K562 (cell line): ENCODE results near the gene RYR1. TPM values are rescaled to one million over a fixed set of nuclear protein-coding genes. Genes with fewer than 3 reads are reported as not detected.
A peak's percentile ranks its signal among the peaks of the same experiment; 100 is the strongest.

Experiments used
- CEBPB ChIP-seq: fragments of 450-650 bp; IDR thresholded peaks from 2 replicates; pipeline ENCODE4 v1.6.1; 2016; ENCODE audit warnings: missing genetic modification characterization, missing compliant biosample characterization
- POLR3G ChIP-seq: IDR thresholded peaks from 2 replicates; pipeline ENCODE4 v1.6.1; 2011; ENCODE audit not compliant: insufficient read length, insufficient replicate concordance; ENCODE audit errors: extremely low read depth
- RAD51 ChIP-seq: fragments of 450-650 bp; IDR thresholded peaks from 2 replicates; pipeline ENCODE4 v1.7.1; 2016; ENCODE audit warnings: low read depth, mild to moderate bottlenecking, borderline replicate concordance
- RBM15 ChIP-seq: fragments of 200-400 bp; formaldehyde crosslinking; IDR thresholded peaks from 2 replicates; pipeline ENCODE4 v1.6.1; 2018; ENCODE audit warnings: mild to moderate bottlenecking, low read length, moderate library complexity; ENCODE audit not compliant: insufficient read depth
- RBM22 ChIP-seq: fragments of 200-400 bp; formaldehyde crosslinking; IDR thresholded peaks from 2 replicates; pipeline ENCODE4 v1.6.1; 2018; ENCODE audit warnings: low read length, low read depth; ENCODE audit not compliant: poor library complexity, severe bottlenecking
- SAFB2 ChIP-seq: fragments of 200-400 bp; formaldehyde crosslinking; IDR thresholded peaks from 2 replicates; pipeline ENCODE4 v1.6.1; 2018; ENCODE audit warnings: borderline replicate concordance, low read length, low read depth, moderate library complexity; ENCODE audit not compliant: severe bottlenecking
- SAP30 ChIP-seq: fragments of 200-600 bp; sonication (generic); IDR thresholded peaks from 2 replicates; pipeline ENCODE4 v1.6.1; 2012; ENCODE audit warnings: borderline replicate concordance, low read depth, mild to moderate bottlenecking, moderate library complexity, low read length, control low read depth, inconsistent platforms; ENCODE audit not compliant: insufficient read depth, poor library complexity, severe bottlenecking
- SIRT6 ChIP-seq: IDR thresholded peaks from one replicate; pipeline ENCODE4 v1.6.1; 2012; ENCODE audit warnings: low read depth, mild to moderate bottlenecking, control low read depth, inconsistent platforms, low read length, moderate library complexity
- TOE1 ChIP-seq, 2 experiments: fragments of 450-650 bp in 1 of 2; sonication (generic) in 1 of 2; formaldehyde crosslinking in 1 of 2; IDR thresholded peaks; 2 replicates each; pipeline versions ENCODE4 v1.7.1 to v1.8.0; 2016 to 2022; ENCODE audit warnings: borderline replicate concordance in 2 of 2, mild to moderate bottlenecking in 2 of 2, antibody characterized with exemption in 1 of 2, inconsistent platforms in 1 of 2, low read depth in 1 of 2, missing genetic modification reagents in 1 of 2, moderate library complexity in 1 of 2
- ZC3H4 ChIP-seq: sonication (generic); formaldehyde crosslinking; IDR thresholded peaks from 2 replicates; pipeline ENCODE4 v1.9.0; 2021; ENCODE audit warnings: missing genetic modification reagents, borderline replicate concordance
- ZNF212 ChIP-seq: fragments of 450-650 bp; formaldehyde crosslinking; IDR thresholded peaks from 2 replicates; pipeline ENCODE4 v1.4.0; 2020; ENCODE audit warnings: mild to moderate bottlenecking
- ZNF444 ChIP-seq: fragments of 250-450 bp; sonication (Bioruptor Pico); IDR thresholded peaks from 2 replicates; pipeline ENCODE4 v1.4.0; 2020; ENCODE audit warnings: mild to moderate bottlenecking, moderate library complexity
- ZNF644 ChIP-seq: fragments of 200-800 bp; sonication (Bioruptor generic); IDR thresholded peaks from 2 replicates; pipeline ENCODE4 v1.6.1; 2016; ENCODE audit warnings: low read depth, missing genetic modification characterization, missing compliant biosample characterization
- polyA plus RNA-seq, 8 experiments: library from polyadenylated mRNA; depleted of rRNA in 4 of 8; stranded (reverse) in 5 of 8; unstranded in 3 of 8; fragments of >200 nt; fragmentation: Nextera tagmentation in 2 of 8; fragmentation: Illumina TruSeq in 1 of 8; extraction: Ambion mirVana in 2 of 8; extraction: Trizol in 1 of 8; gene quantifications; 2 replicates each; pipeline versions ENCODE4 v1.2.1 to v1.2.3, GENCODE V29; 2011 to 2014; ENCODE audit warnings: inconsistent platforms in 1 of 8, missing spikeins in 1 of 8
- total RNA-seq, 7 experiments: library from RNA; depleted of rRNA in 6 of 7; stranded (reverse); fragments of >200 nt in 6 of 7; fragmentation: Illumina TruSeq in 2 of 7; extraction: Trizol in 2 of 7; gene quantifications; 2 replicates each; pipeline versions ENCODE4 v1.2.1 to v1.2.3, GENCODE V29; 2011 to 2021; ENCODE audit warnings: low replicate concordance in 1 of 7
- TF ChIP-seq, protein P1 (sequence below): fragments of 250-450 bp; sonication (Bioruptor Pico); IDR thresholded peaks from 2 replicates; pipeline ENCODE4 v1.8.0; 2021; ENCODE audit warnings: moderate library complexity, mild to moderate bottlenecking, inconsistent platforms
- TF ChIP-seq, protein P2 (sequence below): fragments of 450-650 bp; IDR thresholded peaks from 2 replicates; pipeline ENCODE4 v1.6.1; 2016; ENCODE audit warnings: low read depth

RYR1 gene
- total and polyA plus RNA-seq, 9 of the 15 experiments (the other 6 are each of a cell fraction or from before 2014, with no cell fraction given) = 0.11 to 7.4 (median 3.7) TPM

DNA sequence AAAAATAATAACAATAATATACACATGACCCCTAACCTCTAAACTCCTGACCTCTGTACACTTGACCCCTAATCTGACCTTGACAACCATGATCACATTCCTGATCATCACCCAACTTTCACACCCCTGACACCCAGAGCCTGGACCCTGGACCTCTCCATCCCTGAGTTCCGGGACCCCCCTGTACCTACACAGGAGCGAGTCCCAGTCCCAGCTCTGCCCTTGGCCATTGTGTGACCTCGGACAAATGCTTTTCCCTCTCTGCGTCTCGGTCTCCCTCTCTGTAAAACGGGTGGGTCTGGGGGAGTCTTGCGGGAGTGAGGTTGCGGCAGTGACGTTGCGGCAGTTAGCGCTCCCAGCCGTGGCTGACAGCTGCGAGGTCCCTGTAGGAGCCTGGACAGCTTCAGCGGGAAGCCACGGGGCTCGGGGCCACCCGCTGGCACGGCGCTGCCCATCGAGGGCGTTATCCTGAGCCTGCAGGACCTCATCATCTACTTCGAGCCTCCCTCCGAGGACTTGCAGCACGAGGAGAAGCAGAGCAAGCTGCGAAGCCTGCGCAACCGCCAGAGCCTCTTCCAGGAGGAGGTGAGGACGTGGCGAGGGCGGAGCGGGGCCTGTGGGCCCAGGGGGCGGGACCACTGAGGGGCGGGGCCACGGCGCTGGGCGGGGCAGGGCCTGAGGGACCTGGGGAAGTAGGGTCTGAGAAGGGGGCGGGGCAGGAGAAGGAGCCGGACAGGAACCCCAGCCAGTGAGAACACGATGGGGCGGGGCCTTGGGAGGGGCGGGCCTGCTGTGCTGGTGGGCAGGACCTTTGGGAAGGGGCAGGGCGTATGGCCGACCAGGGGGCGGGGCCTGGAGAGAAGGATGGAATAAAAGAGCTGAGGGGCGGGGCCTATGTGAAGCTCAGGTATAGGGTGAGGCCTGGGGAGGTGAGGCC, 19.2 kb downstream of the RYR1 start (continued):
- TF ChIP-seq SAFB2 (no peak), ZC3H4 (CRISPR knock-in tag) (peak; percentile 28; the same call in 1 of the 2 replicates), SAP30 (no peak), RAD51 (no peak), SIRT6 (no peak), ZNF444 (CRISPR knock-in tag) (no peak), RBM22 (no peak), ZNF644 (tag) (no peak), CEBPB (peak; percentile 51; the same call in 1 of the 2 replicates), TOE1 (IDR thresholded peaks at IDR 0.05; ENCODE audit: borderline replicate concordance) (no peak; the same call in 1 of the 2 replicates), TOE1 (CRISPR knock-in tag; IDR thresholded peaks at IDR 0.05; ENCODE audit: borderline replicate concordance, low read depth) (no peak), RBM15 (no peak), ZNF212 (no peak), POLR3G (no peak)
- TF ChIP-seq, protein P1, sequence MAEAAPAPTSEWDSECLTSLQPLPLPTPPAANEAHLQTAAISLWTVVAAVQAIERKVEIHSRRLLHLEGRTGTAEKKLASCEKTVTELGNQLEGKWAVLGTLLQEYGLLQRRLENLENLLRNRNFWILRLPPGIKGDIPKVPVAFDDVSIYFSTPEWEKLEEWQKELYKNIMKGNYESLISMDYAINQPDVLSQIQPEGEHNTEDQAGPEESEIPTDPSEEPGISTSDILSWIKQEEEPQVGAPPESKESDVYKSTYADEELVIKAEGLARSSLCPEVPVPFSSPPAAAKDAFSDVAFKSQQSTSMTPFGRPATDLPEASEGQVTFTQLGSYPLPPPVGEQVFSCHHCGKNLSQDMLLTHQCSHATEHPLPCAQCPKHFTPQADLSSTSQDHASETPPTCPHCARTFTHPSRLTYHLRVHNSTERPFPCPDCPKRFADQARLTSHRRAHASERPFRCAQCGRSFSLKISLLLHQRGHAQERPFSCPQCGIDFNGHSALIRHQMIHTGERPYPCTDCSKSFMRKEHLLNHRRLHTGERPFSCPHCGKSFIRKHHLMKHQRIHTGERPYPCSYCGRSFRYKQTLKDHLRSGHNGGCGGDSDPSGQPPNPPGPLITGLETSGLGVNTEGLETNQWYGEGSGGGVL (CRISPR knock-in tag) = no peak
- TF ChIP-seq, protein P2, sequence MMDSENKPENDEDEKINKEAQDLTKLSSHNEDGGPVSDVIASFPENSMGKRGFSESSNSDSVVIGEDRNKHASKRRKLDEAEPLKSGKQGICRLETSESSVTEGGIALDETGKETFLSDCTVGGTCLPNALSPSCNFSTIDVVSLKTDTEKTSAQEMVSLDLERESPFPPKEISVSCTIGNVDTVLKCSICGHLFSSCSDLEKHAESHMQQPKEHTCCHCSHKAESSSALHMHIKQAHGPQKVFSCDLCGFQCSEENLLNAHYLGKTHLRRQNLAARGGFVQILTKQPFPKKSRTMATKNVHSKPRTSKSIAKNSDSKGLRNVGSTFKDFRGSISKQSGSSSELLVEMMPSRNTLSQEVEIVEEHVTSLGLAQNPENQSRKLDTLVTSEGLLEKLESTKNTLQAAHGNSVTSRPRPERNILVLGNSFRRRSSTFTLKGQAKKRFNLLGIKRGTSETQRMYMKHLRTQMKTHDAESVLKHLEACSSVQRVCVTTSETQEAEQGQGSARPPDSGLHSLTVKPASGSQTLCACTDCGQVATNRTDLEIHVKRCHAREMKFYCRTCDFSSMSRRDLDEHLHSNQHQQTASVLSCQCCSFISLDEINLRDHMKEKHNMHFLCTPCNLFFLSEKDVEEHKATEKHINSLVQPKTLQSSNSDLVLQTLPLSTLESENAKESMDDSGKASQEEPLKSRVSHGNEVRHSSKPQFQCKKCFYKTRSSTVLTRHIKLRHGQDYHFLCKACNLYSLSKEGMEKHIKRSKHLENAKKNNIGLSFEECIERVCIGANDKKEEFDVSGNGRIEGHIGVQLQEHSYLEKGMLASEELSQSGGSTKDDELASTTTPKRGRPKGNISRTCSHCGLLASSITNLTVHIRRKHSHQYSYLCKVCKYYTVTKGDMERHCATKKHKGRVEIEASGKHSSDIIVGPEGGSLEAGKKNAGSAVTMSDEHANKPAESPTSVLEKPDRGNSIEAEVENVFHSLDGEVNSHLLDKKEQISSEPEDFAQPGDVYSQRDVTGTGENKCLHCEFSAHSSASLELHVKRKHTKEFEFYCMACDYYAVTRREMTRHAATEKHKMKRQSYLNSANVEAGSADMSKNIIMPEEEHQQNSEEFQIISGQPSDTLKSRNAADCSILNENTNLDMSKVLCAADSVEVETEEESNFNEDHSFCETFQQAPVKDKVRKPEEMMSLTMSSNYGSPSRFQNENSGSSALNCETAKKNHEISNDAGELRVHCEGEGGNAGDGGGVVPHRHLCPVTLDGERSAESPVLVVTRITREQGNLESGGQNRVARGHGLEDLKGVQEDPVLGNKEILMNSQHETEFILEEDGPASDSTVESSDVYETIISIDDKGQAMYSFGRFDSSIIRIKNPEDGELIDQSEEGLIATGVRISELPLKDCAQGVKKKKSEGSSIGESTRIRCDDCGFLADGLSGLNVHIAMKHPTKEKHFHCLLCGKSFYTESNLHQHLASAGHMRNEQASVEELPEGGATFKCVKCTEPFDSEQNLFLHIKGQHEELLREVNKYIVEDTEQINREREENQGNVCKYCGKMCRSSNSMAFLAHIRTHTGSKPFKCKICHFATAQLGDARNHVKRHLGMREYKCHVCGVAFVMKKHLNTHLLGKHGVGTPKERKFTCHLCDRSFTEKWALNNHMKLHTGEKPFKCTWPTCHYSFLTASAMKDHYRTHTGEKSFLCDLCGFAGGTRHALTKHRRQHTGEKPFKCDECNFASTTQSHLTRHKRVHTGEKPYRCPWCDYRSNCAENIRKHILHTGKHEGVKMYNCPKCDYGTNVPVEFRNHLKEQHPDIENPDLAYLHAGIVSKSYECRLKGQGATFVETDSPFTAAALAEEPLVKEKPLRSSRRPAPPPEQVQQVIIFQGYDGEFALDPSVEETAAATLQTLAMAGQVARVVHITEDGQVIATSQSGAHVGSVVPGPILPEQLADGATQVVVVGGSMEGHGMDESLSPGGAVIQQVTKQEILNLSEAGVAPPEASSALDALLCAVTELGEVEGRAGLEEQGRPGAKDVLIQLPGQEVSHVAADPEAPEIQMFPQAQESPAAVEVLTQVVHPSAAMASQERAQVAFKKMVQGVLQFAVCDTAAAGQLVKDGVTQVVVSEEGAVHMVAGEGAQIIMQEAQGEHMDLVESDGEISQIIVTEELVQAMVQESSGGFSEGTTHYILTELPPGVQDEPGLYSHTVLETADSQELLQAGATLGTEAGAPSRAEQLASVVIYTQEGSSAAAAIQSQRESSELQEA = no peak
